Breast epithelium (tissue), 3 donors: ENCODE results near the gene VSIR.

Experiments
- CTCF ChIP-seq, 3 donors: fragments of 450-650 bp; IDR thresholded peaks; one replicate each; pipeline ENCODE4 v1.5.1; 2016 to 2017; ENCODE audit warnings: antibody characterized with exemption in 3 of 3, mild to moderate bottlenecking in 3 of 3, moderate library complexity in 3 of 3
- POLR2A ChIP-seq: fragments of 450-650 bp; IDR thresholded peaks from one replicate; pipeline ENCODE4 v1.6.1; 2016; ENCODE audit warnings: antibody characterized with exemption, mild to moderate bottlenecking, moderate library complexity
- POLR2AphosphoS5 ChIP-seq, 3 donors: sonication (generic); formaldehyde crosslinking; IDR thresholded peaks; one replicate each; pipeline ENCODE4 v1.6.1; 2017; ENCODE audit warnings: antibody characterized with exemption in 3 of 3

- TF ChIP-seq CTCF (IDR thresholded peaks at IDR 0.05) (no peak), POLR2AphosphoS5 (IDR thresholded peaks at IDR 0.05) (no peak), POLR2A (no peak)
Observed at GRCh38 chr10:71814922-71815411, 41.6 kb upstream of the VSIR start.
